HG03108 (cell line): ENCODE measurements around the gene ARL11.
"Not testable (repeated sequence)": the region's sequence is repeated elsewhere in the genome, so short reads cannot be mapped to it uniquely, and the experiment has no call there.

Source experiments
- ATAC-seq: cut with Tn5 transposase; IDR thresholded peaks from one replicate; pipeline ENCODE4 v1.9.1; 2021; ENCODE audit warnings: moderate library complexity; ENCODE audit not compliant: unreplicated experiment

Gene ARL11

DNA sequence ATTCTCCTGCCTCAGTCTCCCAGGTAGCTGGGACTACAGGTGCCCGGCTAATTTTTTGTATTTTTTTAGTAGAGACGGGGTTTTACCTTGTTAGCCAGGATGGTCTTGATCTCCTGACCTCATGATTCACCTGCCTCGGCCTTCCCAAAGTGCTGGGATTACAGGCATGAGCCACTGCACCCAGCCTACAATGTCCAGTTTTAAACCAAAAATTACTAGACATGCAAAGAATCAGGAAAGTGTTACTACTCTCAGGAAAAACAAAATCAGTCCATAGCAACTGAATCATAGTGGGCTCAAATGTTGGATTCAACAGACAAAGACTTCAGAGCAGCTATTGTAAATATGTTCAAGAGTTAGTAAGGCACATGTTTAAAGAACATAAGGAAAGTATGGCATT lies 16.3 kb upstream of the ARL11 start:
- not testable (repeated sequence) for ATAC-seq

DNA sequence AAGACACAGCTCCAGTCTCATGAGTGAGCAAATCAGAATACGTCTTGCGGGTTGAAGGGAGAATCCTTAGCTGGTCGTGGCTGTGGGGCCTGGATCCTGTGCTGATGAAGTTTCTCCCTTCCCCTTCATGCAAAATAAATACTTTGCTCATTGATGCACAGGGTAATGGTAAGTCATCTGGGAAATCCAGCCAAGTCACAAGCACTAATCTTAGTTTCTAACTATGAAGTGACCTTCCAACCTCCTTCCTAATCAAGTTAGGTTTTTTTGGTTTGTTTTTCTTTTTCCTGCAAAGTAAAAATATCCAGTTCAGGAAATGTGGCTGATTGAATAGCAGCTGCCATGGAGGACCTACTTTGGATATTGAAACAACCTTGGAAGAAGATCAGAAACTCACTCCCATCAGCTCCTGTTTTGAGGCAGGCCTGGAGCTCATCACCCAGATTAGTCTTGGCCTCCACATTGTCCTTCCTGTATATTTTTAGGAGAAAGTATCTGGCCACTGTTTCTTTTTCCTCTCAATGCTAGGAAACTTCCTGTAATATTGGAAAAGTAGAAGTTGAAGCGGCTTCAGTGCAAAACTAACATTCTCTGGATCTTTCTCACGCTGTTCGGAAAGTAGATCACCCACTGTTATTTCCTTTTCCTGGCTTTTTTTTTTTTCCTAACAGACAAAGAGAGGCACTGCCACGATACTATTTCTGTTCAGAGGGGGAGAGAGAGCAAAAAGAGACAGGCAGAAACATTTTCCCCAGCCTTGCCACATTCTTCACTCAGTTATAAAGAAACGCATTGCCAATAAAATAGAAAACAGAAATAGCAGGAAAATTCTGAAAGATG lies 12.3 kb upstream of the ARL11 start:
- no peak for ATAC-seq

DNA sequence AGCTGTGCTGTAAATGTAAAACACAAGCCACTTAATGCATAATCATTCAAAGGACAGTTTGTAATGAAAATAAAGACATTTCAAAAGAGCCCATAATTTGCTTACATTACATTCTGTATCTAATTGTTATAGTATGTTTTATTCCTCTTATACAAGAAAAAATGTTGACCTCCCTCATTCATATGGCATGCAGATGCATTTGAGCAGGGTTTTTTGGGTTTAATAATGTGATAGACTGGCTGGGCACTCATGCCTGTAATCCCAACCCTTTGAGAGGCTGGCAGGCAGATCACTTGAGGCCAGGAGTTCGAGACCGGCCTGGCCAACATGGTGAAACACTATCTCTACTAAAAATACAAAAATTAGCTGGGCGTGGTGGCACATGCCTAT lies 11.6 kb upstream of the ARL11 start:
- ATAC-seq: no peak

DNA sequence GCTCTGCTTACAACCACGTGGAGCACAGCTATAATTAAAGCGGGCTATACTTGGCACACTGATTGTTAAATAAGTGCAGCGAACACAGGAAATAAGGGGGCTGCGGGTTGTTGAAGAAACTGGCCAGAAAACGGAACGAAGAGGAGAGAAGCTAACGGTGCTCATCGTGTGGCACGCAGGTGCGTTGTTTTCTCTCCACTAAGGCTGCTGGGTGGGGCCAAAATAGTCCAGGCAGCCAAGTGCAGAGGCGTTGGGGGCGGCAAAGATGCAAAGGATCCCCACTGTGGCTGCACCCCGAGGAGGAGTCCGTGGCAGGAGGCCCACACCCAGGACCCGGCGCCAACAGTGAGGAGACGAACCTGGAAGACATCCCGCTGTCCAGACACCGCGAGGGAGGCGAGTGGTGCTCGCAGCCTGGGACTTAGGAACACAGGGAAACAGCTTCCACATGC lies 8.1 kb upstream of the ARL11 start:
- peak; percentile 58 for ATAC-seq

DNA sequence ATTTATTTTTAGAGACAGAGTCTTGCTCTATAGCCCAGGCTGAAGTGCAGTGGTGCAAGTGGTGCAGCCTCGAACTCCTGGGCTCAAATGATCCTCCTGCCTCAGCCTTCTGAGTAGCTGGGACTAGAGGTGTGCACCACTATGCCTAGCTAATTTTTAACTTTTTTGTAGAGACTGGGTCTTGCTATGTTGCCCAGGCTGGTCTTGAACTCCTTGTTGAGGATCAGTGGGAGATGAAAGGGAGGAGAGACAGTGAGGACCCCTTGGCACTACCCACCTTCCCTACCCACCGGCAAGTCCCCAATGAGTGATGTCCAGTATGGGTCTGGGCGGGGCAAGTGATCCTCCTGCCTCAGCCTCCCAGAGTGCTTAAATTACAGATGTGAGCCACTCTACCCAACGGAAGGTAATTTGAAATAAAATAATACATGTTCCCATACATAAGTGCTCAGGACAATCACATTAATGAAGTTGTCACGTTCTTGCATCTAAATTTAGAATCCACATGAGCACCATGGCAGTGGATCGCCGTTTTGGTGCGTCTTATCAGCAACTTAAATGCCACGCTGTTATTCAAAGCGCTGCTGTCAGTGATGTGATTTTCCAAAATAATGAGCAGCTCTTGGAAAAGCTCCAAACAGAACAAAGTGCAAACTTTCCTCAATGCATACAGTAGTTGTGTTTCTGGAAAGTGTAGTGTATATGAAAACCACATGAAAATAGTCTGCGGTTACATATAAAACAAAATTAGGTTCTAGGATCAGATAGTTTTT lies 5.9 kb upstream of the ARL11 start:
- ATAC-seq: no peak

GRCh38 chr13:49624229-49624628 lies 4.1 kb upstream of the ARL11 start:
- no peak for ATAC-seq

- ATAC-seq: no peak
Measured at GRCh38 chr13:49625392-49626079, 2.8 kb upstream of the ARL11 start.

GRCh38 chr13:49629196-49629938 lies 1.1 kb downstream of the ARL11 start:
- no peak for ATAC-seq

DNA sequence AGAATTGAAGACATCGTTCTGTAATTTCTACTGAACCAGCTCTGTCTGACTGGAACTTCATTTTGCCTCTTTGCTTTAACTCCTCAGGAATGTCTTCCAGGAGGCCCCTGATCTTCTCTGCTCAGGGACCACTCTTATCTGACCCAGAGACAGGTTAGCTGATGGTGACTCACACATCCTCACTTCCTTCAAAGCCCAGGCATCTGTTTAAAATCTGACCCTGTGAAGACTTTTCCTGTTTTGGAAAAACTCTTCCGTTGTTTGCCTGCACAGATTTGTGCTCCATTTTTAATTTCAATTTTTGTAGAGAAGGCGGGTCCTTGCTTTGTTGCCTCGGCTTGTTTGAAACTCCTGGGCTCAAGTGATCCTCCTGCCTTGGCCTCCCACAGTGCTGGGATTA lies 1.6 kb downstream of the ARL11 start:
- no peak for ATAC-seq

DNA sequence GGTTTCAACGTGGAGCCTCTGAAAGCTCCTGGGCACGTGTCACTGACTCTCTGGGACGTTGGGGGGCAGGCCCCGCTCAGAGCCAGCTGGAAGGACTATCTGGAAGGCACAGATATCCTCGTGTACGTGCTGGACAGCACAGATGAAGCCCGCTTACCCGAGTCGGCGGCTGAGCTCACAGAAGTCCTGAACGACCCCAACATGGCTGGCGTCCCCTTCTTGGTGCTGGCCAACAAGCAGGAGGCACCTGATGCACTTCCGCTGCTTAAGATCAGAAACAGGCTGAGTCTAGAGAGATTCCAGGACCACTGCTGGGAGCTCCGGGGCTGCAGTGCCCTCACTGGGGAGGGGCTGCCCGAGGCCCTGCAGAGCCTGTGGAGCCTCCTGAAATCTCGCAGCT lies 2.3 kb downstream of the ARL11 start:
- no peak for ATAC-seq

DNA sequence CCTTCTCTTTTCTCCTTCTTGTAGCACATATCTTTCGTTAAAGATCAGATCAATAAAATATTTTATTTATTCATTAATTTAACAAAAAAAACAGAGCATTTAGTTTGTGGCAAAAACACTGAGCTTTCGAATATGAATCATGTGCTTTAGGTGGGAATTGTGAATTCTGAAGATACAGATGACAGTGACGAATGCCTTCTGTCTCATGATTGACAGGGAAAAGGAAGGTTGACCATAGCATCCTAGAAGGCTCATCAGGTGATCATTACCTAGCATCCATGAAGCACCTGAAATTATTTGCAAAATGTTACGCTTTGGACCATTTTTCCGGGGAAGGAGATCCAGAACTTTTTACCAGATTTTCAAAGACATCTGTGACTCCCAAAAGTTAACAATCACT lies 3.8 kb downstream of the ARL11 start:
- no peak for ATAC-seq

GRCh38 chr13:49633710-49634109 lies 5.4 kb downstream of the ARL11 start:
- ATAC-seq: no peak

GRCh38 chr13:49635599-49636433 lies 7.5 kb downstream of the ARL11 start:
- ATAC-seq: no peak

- ATAC-seq: no peak
Measured at GRCh38 chr13:49636705-49637104, 8.4 kb downstream of the ARL11 start.

GRCh38 chr13:49638030-49638743 lies 9.9 kb downstream of the ARL11 start:
- no peak for ATAC-seq

DNA sequence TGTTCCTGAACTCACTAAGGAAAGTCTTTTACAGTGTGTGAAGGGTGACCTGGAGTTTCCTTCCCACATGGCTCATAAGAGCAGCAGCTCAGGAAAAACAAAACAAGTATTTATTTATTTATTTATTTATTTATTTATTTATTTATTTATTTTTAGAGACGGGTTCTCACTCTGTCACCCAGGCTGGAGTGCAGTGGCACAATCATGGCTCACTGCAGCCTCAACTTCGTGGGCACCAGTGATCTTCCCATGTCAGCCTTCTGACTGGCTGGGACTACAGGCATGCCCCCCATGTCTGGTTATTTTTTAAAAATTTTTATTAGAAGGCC lies 10.4 kb downstream of the ARL11 start:
- ATAC-seq: no peak

DNA sequence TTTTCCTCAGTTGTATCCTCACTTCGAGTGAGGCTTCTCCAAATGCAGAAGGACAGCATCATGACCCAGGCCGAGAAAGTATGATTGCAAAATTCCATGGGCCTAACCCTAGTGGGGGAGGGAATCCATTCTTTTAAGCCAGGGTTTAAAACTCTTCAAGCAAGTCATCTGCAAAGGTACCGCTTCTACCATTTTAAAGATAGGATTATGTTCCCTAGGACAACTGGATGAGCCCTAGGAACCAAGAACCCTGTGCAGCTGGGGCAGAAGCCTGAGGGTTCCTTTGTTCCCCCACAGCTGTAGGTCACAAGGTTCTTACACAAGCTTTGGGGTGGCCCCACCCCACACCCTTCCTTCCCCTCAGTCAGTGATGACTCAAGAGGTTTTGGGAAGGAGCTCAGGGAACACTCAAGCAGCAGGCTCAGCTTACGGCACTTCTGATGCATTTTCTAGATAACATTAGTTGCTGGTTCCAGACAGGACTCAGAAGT lies 13.5 kb downstream of the ARL11 start:
- ATAC-seq: no peak

DNA sequence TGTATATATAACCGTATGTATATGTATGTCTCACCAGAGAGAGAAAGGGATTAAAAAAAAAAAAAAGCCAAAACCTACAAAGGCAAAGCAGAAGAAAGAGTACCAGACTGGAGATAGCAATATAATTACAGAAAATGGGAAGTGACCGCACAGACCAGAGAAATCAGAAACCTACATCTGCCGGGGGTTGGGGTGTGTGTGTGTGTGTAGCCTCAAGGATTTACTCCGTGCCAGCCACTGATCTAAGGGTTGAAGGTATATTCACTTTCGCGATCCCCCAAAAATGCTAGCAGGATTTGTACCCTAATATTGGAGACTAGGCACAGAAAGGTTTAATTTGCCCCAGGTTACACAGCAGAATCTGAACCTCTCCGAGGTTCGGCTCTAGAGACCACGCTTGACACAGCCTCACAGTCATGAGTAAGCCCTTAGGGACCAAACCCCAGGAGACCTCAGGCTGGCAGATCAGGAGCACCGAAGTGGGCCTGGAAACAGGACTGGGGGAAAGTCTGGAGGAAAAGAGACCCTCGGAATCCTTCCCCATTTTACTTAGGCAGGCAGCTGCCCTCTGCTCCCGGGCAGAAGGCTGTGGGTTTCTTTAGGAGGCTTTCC lies 14.8 kb downstream of the ARL11 start:
- ATAC-seq: no peak

GRCh38 chr13:49645451-49645850 lies 17.1 kb downstream of the ARL11 start:
- no peak for ATAC-seq
